IMR-90 (cell line): ENCODE data around the gene RAB28. TPM values are rescaled to one million over a fixed set of nuclear protein-coding genes. Genes with fewer than 3 reads are reported as not detected.

ENCODE experiments used
- ATAC-seq: fragments of 200-7000 bp; cut with Tn5 transposase; 2 replicates; pipeline ENCODE4 v1.9.1; 2020; ENCODE audit warnings: low read depth, mild to moderate bottlenecking, moderate library complexity
- BruUV-seq: library from RNA; stranded (reverse); fragments of 400-500 nt; replicated peaks from 2 replicates; lab custom pipeline; 2021; lab: Mats Ljungman, UMichigan
- CTCF ChIA-PET: fragments of 300-600 bp; formaldehyde crosslinking; extraction: SDS; loops from one replicate; lab custom pipeline; 2021; ENCODE audit warnings: antibody characterized with exemption; lab: Yijun Ruan, JAX
- POLR2A ChIA-PET: fragments of 300-600 bp; sonication (Branson Sonifier 250); formaldehyde crosslinking; loops from one replicate; lab custom pipeline; 2022; ENCODE audit warnings: antibody characterized with exemption; ENCODE audit not compliant: unreplicated experiment; lab: Charles Lee
- DNase-seq: peaks from one replicate; pipeline ENCODE4 v3.0.0; 2013
- H2AFZ ChIP-seq: replicated peaks from 2 replicates; pipeline ENCODE3; 2013; ENCODE audit warnings: low read length, mild to moderate bottlenecking; ENCODE audit not compliant: poor library complexity
- H2AK5ac ChIP-seq: 2 replicates; pipeline ENCODE4 v1.6.1; 2013; ENCODE audit warnings: low read depth, low read length, inconsistent platforms
- H2AK9ac ChIP-seq: replicated peaks from 2 replicates; pipeline ENCODE3; 2013; ENCODE audit warnings: mild to moderate bottlenecking, low read depth, low read length, moderate library complexity; ENCODE audit not compliant: poor library complexity
- H2BK120ac ChIP-seq: 2 replicates; pipeline ENCODE4 v1.6.1; 2013; ENCODE audit warnings: low read depth, low read length, inconsistent platforms
- H2BK15ac ChIP-seq: 3 replicates; pipeline ENCODE4 v1.6.1; 2013; ENCODE audit warnings: low read depth, low read length, inconsistent platforms
- H2BK20ac ChIP-seq: 2 replicates; pipeline ENCODE4 v1.6.1; 2013; ENCODE audit warnings: low read depth, mild to moderate bottlenecking, inconsistent platforms, low read length, moderate library complexity
- H2BK5ac ChIP-seq: 2 replicates; pipeline ENCODE4 v1.6.1; 2013; ENCODE audit warnings: mild to moderate bottlenecking, low read depth, low read length, inconsistent platforms; ENCODE audit not compliant: poor library complexity, severe bottlenecking
- H3K14ac ChIP-seq: replicated peaks from 2 replicates; pipeline ENCODE4 v1.6.1; 2013; ENCODE audit warnings: low read depth, low read length, inconsistent platforms
- H3K18ac ChIP-seq: 2 replicates; pipeline ENCODE4 v1.6.1; 2013; ENCODE audit warnings: low read depth, low read length, control low read depth
- H3K23ac ChIP-seq: 2 replicates; pipeline ENCODE4 v1.6.1; 2013; ENCODE audit warnings: low read depth, low read length, inconsistent platforms
- H3K27ac ChIP-seq: 2 replicates; pipeline ENCODE4 v1.5.1; 2013; ENCODE audit warnings: mild to moderate bottlenecking, control low read depth, low read length; ENCODE audit not compliant: insufficient read depth
- H3K27me3 ChIP-seq: 2 replicates; pipeline ENCODE4 v1.6.1; 2013; ENCODE audit warnings: low read length; ENCODE audit not compliant: control insufficient read depth, insufficient read depth
- H3K36me3 ChIP-seq: 2 replicates; pipeline ENCODE4 v1.6.1; 2013; ENCODE audit warnings: low read length, mixed read lengths; ENCODE audit not compliant: control insufficient read depth, insufficient read depth
- H3K4ac ChIP-seq: 2 replicates; pipeline ENCODE4 v1.6.1; 2013; ENCODE audit warnings: low read depth, low read length, inconsistent platforms
- H3K4me1 ChIP-seq: 2 replicates; pipeline ENCODE4 v1.6.1; 2013; ENCODE audit warnings: low read length, mixed read lengths; ENCODE audit not compliant: control insufficient read depth, insufficient read depth
- H3K4me2 ChIP-seq: 2 replicates; pipeline ENCODE4 v1.6.1; 2013; ENCODE audit warnings: low read depth, mild to moderate bottlenecking, control low read depth, low read length, moderate library complexity
- H3K4me3 ChIP-seq: 2 replicates; pipeline ENCODE4 v1.5.1; 2013; ENCODE audit warnings: low read depth, mild to moderate bottlenecking, control low read depth, low read length, moderate library complexity; ENCODE audit not compliant: insufficient read depth
- H3K56ac ChIP-seq: 2 replicates; pipeline ENCODE4 v1.6.1; 2013; ENCODE audit warnings: low read length, inconsistent platforms; ENCODE audit not compliant: insufficient read depth; ENCODE audit errors: extremely low read depth
- H3K79me1 ChIP-seq, 2 experiments: 2 replicates each; pipeline ENCODE4 v1.6.1; 2013; ENCODE audit warnings: low read length in 2 of 2, inconsistent platforms in 1 of 2, low read depth in 1 of 2
- H3K9ac ChIP-seq: 2 replicates; pipeline ENCODE4 v1.6.1; 2013; ENCODE audit warnings: low read depth, low read length, control low read depth
- H3K9me1 ChIP-seq: 2 replicates; pipeline ENCODE4 v1.6.1; 2013; ENCODE audit warnings: low read length, inconsistent platforms; ENCODE audit not compliant: insufficient read depth
- H3K9me3 ChIP-seq: 2 replicates; pipeline ENCODE4 v1.6.1; 2013; ENCODE audit warnings: low read length; ENCODE audit not compliant: control insufficient read depth, insufficient read depth
- H4K20me1 ChIP-seq: 2 replicates; pipeline ENCODE4 v1.6.1; 2013; ENCODE audit warnings: low read length, inconsistent platforms; ENCODE audit not compliant: insufficient read depth
- H4K5ac ChIP-seq: 2 replicates; pipeline ENCODE4 v1.6.1; 2013; ENCODE audit warnings: mild to moderate bottlenecking, low read depth, low read length, control low read depth
- H4K8ac ChIP-seq, 2 experiments: 2 replicates each; pipeline ENCODE4 v1.6.1; 2013; ENCODE audit warnings: low read depth in 2 of 2, low read length in 2 of 2, control low read depth in 1 of 2, inconsistent platforms in 1 of 2
- H4K91ac ChIP-seq: 2 replicates; pipeline ENCODE4 v1.6.1; 2013; ENCODE audit warnings: low read depth, low read length, inconsistent platforms; ENCODE audit not compliant: insufficient read depth
- MXI1 ChIP-seq: IDR thresholded peaks from 2 replicates; pipeline ENCODE4 v1.6.1; 2012; ENCODE audit warnings: low read depth, mild to moderate bottlenecking, low read length, moderate library complexity, borderline replicate concordance
- SMC3 ChIP-seq: fragments of 150-350 bp; IDR thresholded peaks from 2 replicates; pipeline ENCODE4 v1.6.1; 2016; ENCODE audit warnings: low read depth, mild to moderate bottlenecking, antibody characterized with exemption, low read length, moderate library complexity
- dilution Hi-C: fragments of 300-500 bp; cut with HindIII; formaldehyde crosslinking; loops from one replicate; pipeline ENCODE4 v1.14.3; 2018; ENCODE audit warnings: low sequenced_read_pairs; ENCODE audit not compliant: unreplicated experiment
- in situ Hi-C: fragments of 300-500 bp; cut with MboI; formaldehyde crosslinking; loops from 3 replicates; pipeline ENCODE4 v1.14.3; 2019; ENCODE audit warnings: low sequenced_read_pairs, inconsistent platforms, mixed read lengths
- intact Hi-C: fragments of 100-400 bp; cut with micrococcal nuclease; formaldehyde crosslinking; loops from 2 replicates; pipeline ENCODE4 v1.10.0; 2022
- polyA plus RNA-seq, 3 experiments: library from polyadenylated mRNA; depleted of rRNA; stranded (reverse); fragments of >200 nt; gene quantifications; 2 replicates each; pipeline ENCODE4 v1.2.3, GENCODE V29; 2012; ENCODE audit warnings: low replicate concordance in 1 of 3
- total RNA-seq: library from RNA; depleted of rRNA; stranded (reverse); fragments of >200 nt; gene quantifications from 2 replicates; pipeline ENCODE4 v1.2.3, GENCODE V29; 2012

Gene RAB28
- total and polyA plus RNA-seq, 2 of the 4 experiments (the other 2 are of a cell fraction) = 7.5 to 10.8 TPM

GRCh38 chr4:13464543-13464942 lies 19.6 kb downstream of the RAB28 start:
- DNase-seq (no peak), ATAC-seq (no peak)
- Histone ChIP-seq H3K36me3 (no peaks in the 10 kb centered on the region), H3K23ac (no peak overlapping the region), H2BK20ac (no peak overlapping the region), H2AK9ac (no peak overlapping the region), H3K4me2 (no peak overlapping the region), H3K27me3 (no peaks in the 10 kb centered on the region), H3K4me3 (no peak overlapping the region), H3K27ac (no peak overlapping the region), H3K79me1 (peaks cover 0 to 11% of the 10 kb centered on the region in 2 experiments; a peak in 2 of 4 replicates), H4K20me1 (0 out of 2 replicates have a peak, but pooled peaks cover 3% of the 10 kb centered on the region), H4K91ac (no peak overlapping the region), H2BK5ac (no peak overlapping the region), H3K18ac (no peak overlapping the region), H3K56ac (no peak overlapping the region), H3K9ac (no peak overlapping the region), H3K4me1 (no peaks in the 10 kb centered on the region; the same call in 1 of the 2 replicates), H2AFZ (no peak overlapping the region), H2BK15ac (no peak overlapping the region), H2BK120ac (no peak overlapping the region), H4K8ac (no peak overlapping the region), H3K9me1 (no peaks in the 10 kb centered on the region), H3K4ac (no peak overlapping the region), H2AK5ac (no peak overlapping the region), H3K14ac (no peak overlapping the region), H4K5ac (no peak overlapping the region), H3K9me3 (no peaks in the 10 kb centered on the region)
- in situ Hi-C loops (no loop called here), dilution Hi-C loops (no loop called here), intact Hi-C loops (no loop called here)
- no TSS peak for BruUV-seq
- no peak for TF ChIP-seq SMC3
- TF ChIP-seq MXI1 = no peak
- CTCF ChIA-PET = no interaction called here
- POLR2A ChIA-PET = interaction anchor here (0.8 kb wide), 1 partner anchor 19 kb away, joined by 3 read pairs; no protein-coding TSS in a partner anchor
